ENCODE measurements around the gene CHD1.

Gene CHD1

DNA sequence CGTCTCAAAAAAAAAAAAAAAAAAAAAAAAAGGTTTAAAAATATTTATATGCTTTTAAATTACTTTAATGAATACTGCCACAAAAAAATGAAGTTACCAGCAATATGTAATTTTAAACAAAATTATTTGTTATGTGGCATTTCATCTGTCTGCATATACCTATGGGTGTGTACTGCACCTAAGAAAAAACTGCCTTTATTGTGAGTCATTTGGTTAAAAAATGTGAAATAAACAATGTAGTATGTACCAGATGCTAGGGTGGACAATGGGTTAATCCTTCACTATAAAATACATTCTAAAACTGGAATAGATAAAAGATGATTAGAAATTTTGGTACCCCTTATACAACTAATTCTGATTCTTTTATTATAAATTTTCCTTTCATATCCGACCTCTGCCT is 12.3 kb downstream of the CHD1 start:
- Histone ChIP-seq H3K14ac (ENCODE audit: low read length) (no peak overlapping the region), H3K27ac (replicated peaks; ENCODE audit: low read length) (no peak overlapping the region), H3K36me3 (replicated peaks in 1 of 2; ENCODE audit: control insufficient read depth in 2 of 2, insufficient read depth in 2 of 2, low read length in 2 of 2) (peaks cover 2 to 97% of the 10 kb centered on the region in 2 donors), H3K4ac (ENCODE audit: low read length) (no peak overlapping the region), H2AK5ac (ENCODE audit: low read depth, low read length) (no peak overlapping the region), H3K9me3 (replicated peaks in 1 of 2; ENCODE audit: control insufficient read depth in 2 of 2, insufficient read depth in 1 of 2, low read depth in 1 of 2, low read length in 2 of 2) (peaks cover 0 to 8% of the 10 kb centered on the region in 2 donors), H3K18ac (ENCODE audit: low read length) (no peak overlapping the region), H3K9ac (ENCODE audit: low read depth, low read length, poor library complexity) (no peak overlapping the region), H3K27me3 (ENCODE audit: control insufficient read depth in 3 of 3, insufficient read depth in 3 of 3, low read depth in 1 of 3, low read length in 3 of 3) (no peaks in the 10 kb centered on the region), H3K4me1 (ENCODE audit: control insufficient read depth in 2 of 2, insufficient read depth in 1 of 2, low read depth in 1 of 2, low read length in 2 of 2) (peaks cover 0 to 6% of the 10 kb centered on the region in 2 donors), H2BK12ac (ENCODE audit: low read length) (no peak overlapping the region), H3K4me3 (ENCODE audit: low read length in 2 of 2) (no peak overlapping the region), H2BK5ac (ENCODE audit: low read length) (no peak overlapping the region), H2BK120ac (ENCODE audit: low read depth, low read length) (no peak overlapping the region), H2AFZ (ENCODE audit: low read length) (no peak overlapping the region), H4K8ac (ENCODE audit: low read depth, low read length) (no peak overlapping the region), H3K4me2 (ENCODE audit: insufficient read depth, low read length, poor library complexity, severe bottlenecking) (no peak overlapping the region), H3K23ac (ENCODE audit: low read depth, low read length, poor library complexity) (no peak overlapping the region), H3K79me1 (ENCODE audit: low read depth, low read length) (no peaks in the 10 kb centered on the region), H4K91ac (ENCODE audit: low read depth, low read length, poor library complexity) (no peak overlapping the region), H2BK15ac (ENCODE audit: low read length) (no peak overlapping the region)
- DNase-seq (ENCODE audit: low spot score): no peak
- WGBS, 2 donors (ENCODE audit: extremely low coverage in 2 of 2, insufficient read length in 2 of 2, insufficient replicate concordance in 1 of 2): no CpG with 5 or more reads among the region's 2 CpGs

GRCh38 chr5:98913911-98914310 is 14.9 kb downstream of the CHD1 start:
- no peak overlapping the region for H3K18ac ChIP-seq (ENCODE audit: low read length)
- H3K4me1 ChIP-seq (ENCODE audit: control insufficient read depth in 2 of 2, insufficient read depth in 1 of 2, low read depth in 1 of 2, low read length in 2 of 2): peaks cover 0 to 11% of the 10 kb centered on the region in 2 donors
- H2BK120ac ChIP-seq (ENCODE audit: low read depth, low read length): no peak overlapping the region
- H3K79me1 ChIP-seq (ENCODE audit: low read depth, low read length): no peaks in the 10 kb centered on the region
- H3K4me3 ChIP-seq (ENCODE audit: low read length in 2 of 2): no peak overlapping the region
- H3K23ac ChIP-seq (ENCODE audit: low read depth, low read length, poor library complexity): no peak overlapping the region
- H3K9me3 ChIP-seq (replicated peaks in 1 of 2; ENCODE audit: control insufficient read depth in 2 of 2, insufficient read depth in 1 of 2, low read depth in 1 of 2, low read length in 2 of 2): no peaks in the 10 kb centered on the region
- no peak for DNase-seq (ENCODE audit: low spot score)
- no peak overlapping the region for H2BK5ac ChIP-seq (ENCODE audit: low read length)
- no peak overlapping the region for H2AK5ac ChIP-seq (ENCODE audit: low read depth, low read length)
- no peak overlapping the region for H3K9ac ChIP-seq (ENCODE audit: low read depth, low read length, poor library complexity)
- H4K91ac ChIP-seq (ENCODE audit: low read depth, low read length, poor library complexity): no peak overlapping the region
- H3K4ac ChIP-seq (ENCODE audit: low read length): no peak overlapping the region
- H3K27me3 ChIP-seq (ENCODE audit: control insufficient read depth in 3 of 3, insufficient read depth in 3 of 3, low read depth in 1 of 3, low read length in 3 of 3): no peaks in the 10 kb centered on the region
- no peak overlapping the region for H2AFZ ChIP-seq (ENCODE audit: low read length)
- H3K4me2 ChIP-seq (ENCODE audit: insufficient read depth, low read length, poor library complexity, severe bottlenecking): no peak overlapping the region
- no peak overlapping the region for H3K27ac ChIP-seq (replicated peaks; ENCODE audit: low read length)
- no peak overlapping the region for H4K8ac ChIP-seq (ENCODE audit: low read depth, low read length)
- H3K36me3 ChIP-seq (replicated peaks in 1 of 2; ENCODE audit: control insufficient read depth in 2 of 2, insufficient read depth in 2 of 2, low read length in 2 of 2): peaks cover 0 to 91% of the 10 kb centered on the region in 2 donors
- H2BK12ac ChIP-seq (ENCODE audit: low read length): no peak overlapping the region
- H3K14ac ChIP-seq (ENCODE audit: low read length): no peak overlapping the region
- no peak overlapping the region for H2BK15ac ChIP-seq (ENCODE audit: low read length)

DNA sequence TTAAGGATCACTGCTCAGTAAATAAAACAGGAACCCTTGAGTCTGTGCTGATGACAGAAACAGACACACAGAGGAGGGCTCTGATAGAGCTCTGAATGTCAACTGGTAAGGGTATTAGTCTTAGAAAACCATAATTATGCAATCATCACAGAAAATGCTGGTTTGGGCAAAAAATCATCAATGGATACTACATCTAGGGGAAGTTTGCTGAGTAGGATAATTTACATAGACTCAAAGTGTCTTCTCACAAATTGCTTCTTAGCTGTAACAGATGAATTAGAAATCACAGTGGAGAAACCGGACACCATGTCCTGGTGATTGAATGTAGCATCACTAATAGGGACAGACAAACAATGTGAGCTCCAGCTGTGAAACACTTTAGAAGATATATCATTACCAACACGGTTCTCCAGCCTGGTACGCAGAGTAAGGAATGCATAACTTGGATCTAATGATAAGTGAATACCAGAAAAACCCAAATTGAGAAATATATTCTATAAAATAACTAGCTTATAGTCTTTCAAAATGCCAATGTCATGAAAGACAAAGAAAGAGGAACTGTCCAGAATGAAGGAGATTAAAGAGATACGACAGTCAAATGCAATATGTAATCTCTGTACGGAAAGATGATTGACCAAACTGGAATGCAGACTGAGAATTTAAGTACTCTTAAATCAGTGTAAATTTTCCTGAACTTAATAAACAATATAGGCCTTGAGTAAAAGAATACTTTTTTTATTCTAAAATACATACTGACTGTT is 17.3 kb downstream of the CHD1 start:
- Histone ChIP-seq H2BK12ac (ENCODE audit: low read length) (no peak overlapping the region), H2BK15ac (ENCODE audit: low read length) (no peak overlapping the region), H3K79me1 (ENCODE audit: low read depth, low read length) (no peaks in the 10 kb centered on the region), H3K27me3 (ENCODE audit: control insufficient read depth in 3 of 3, insufficient read depth in 3 of 3, low read depth in 1 of 3, low read length in 3 of 3) (no peaks in the 10 kb centered on the region), H3K36me3 (replicated peaks in 1 of 2; ENCODE audit: control insufficient read depth in 2 of 2, insufficient read depth in 2 of 2, low read length in 2 of 2) (peaks cover 0 to 91% of the 10 kb centered on the region in 2 donors), H2AK5ac (ENCODE audit: low read depth, low read length) (no peak overlapping the region), H3K9me3 (replicated peaks in 1 of 2; ENCODE audit: control insufficient read depth in 2 of 2, insufficient read depth in 1 of 2, low read depth in 1 of 2, low read length in 2 of 2) (no peaks in the 10 kb centered on the region), H3K18ac (ENCODE audit: low read length) (no peak overlapping the region), H3K4me2 (ENCODE audit: insufficient read depth, low read length, poor library complexity, severe bottlenecking) (no peak overlapping the region), H3K4me1 (ENCODE audit: control insufficient read depth in 2 of 2, insufficient read depth in 1 of 2, low read depth in 1 of 2, low read length in 2 of 2) (peaks cover 0 to 11% of the 10 kb centered on the region in 2 donors), H3K23ac (ENCODE audit: low read depth, low read length, poor library complexity) (no peak overlapping the region), H3K9ac (ENCODE audit: low read depth, low read length, poor library complexity) (no peak overlapping the region), H2AFZ (ENCODE audit: low read length) (no peak overlapping the region), H3K4ac (ENCODE audit: low read length) (no peak overlapping the region), H3K4me3 (ENCODE audit: low read length in 2 of 2) (no peak overlapping the region), H4K91ac (ENCODE audit: low read depth, low read length, poor library complexity) (no peak overlapping the region), H2BK120ac (ENCODE audit: low read depth, low read length) (no peak overlapping the region), H3K27ac (replicated peaks; ENCODE audit: low read length) (no peak overlapping the region), H3K14ac (ENCODE audit: low read length) (no peak overlapping the region), H4K8ac (ENCODE audit: low read depth, low read length) (no peak overlapping the region), H2BK5ac (ENCODE audit: low read length) (no peak overlapping the region)
- DNase-seq (ENCODE audit: low spot score): peak; percentile 55
- WGBS, 2 donors (ENCODE audit: extremely low coverage in 2 of 2, insufficient read length in 2 of 2, insufficient replicate concordance in 1 of 2): no CpG with 5 or more reads among the region's 5 CpGs

DNA sequence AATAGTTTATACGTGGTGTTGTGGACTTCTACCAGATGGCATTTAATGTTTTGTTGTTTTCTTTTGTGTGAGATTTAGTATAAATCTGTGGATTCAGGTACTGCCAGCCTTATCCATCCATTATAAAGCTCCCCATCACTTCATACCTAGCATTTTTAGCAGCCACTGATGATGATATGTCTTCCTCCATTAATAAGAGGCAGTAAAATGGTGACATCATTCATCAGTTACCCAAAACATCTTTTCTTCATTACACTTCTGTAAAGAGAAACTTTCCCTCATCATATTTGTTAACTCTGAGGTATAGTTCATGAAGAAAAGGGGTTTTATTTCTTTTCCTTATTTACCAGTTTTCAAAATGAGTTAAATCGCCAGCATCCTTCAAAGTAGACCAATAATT is 19.4 kb downstream of the CHD1 start:
- Histone ChIP-seq H3K79me1 (ENCODE audit: low read depth, low read length) (no peaks in the 10 kb centered on the region), H3K18ac (ENCODE audit: low read length) (no peak overlapping the region), H4K91ac (ENCODE audit: low read depth, low read length, poor library complexity) (no peak overlapping the region), H2AK5ac (ENCODE audit: low read depth, low read length) (no peak overlapping the region), H2BK120ac (ENCODE audit: low read depth, low read length) (no peak overlapping the region), H2AFZ (ENCODE audit: low read length) (no peak overlapping the region), H3K36me3 (replicated peaks in 1 of 2; ENCODE audit: control insufficient read depth in 2 of 2, insufficient read depth in 2 of 2, low read length in 2 of 2) (peaks cover 2 to 88% of the 10 kb centered on the region in 2 donors), H2BK5ac (ENCODE audit: low read length) (no peak overlapping the region), H2BK15ac (ENCODE audit: low read length) (no peak overlapping the region), H3K4me1 (ENCODE audit: control insufficient read depth in 2 of 2, insufficient read depth in 1 of 2, low read depth in 1 of 2, low read length in 2 of 2) (peaks cover 0 to 11% of the 10 kb centered on the region in 2 donors), H3K23ac (ENCODE audit: low read depth, low read length, poor library complexity) (no peak overlapping the region), H3K9me3 (replicated peaks in 1 of 2; ENCODE audit: control insufficient read depth in 2 of 2, insufficient read depth in 1 of 2, low read depth in 1 of 2, low read length in 2 of 2) (no peaks in the 10 kb centered on the region), H3K4me3 (ENCODE audit: low read length in 2 of 2) (no peak overlapping the region), H3K27ac (replicated peaks; ENCODE audit: low read length) (no peak overlapping the region), H3K4me2 (ENCODE audit: insufficient read depth, low read length, poor library complexity, severe bottlenecking) (no peak overlapping the region), H4K8ac (ENCODE audit: low read depth, low read length) (no peak overlapping the region), H3K4ac (ENCODE audit: low read length) (no peak overlapping the region), H3K14ac (ENCODE audit: low read length) (no peak overlapping the region), H3K9ac (ENCODE audit: low read depth, low read length, poor library complexity) (no peak overlapping the region), H2BK12ac (ENCODE audit: low read length) (no peak overlapping the region), H3K27me3 (ENCODE audit: control insufficient read depth in 3 of 3, insufficient read depth in 3 of 3, low read depth in 1 of 3, low read length in 3 of 3) (no peaks in the 10 kb centered on the region)
- WGBS, 2 donors (ENCODE audit: extremely low coverage in 2 of 2, insufficient read length in 2 of 2, insufficient replicate concordance in 1 of 2): no CpG with 5 or more reads among the region's 2 CpGs
- DNase-seq (ENCODE audit: low spot score): no peak
